Stimulated activated CD8-positive, alpha-beta memory T cell treated with anti-CD3 and anti-CD28 coated beads, Interleukin-15, amount 100 ng/mL, for 24 hours (primary cell): Measurements from ENCODE around the gene TSPYL1.
"Not testable (repeated sequence)": the region's sequence is repeated elsewhere in the genome, so short reads cannot be mapped to it uniquely, and the experiment has no call there.

Experiments
- DNase-seq: peaks from one replicate; pipeline ENCODE4 v3.0.0-alpha.2; 2020; ENCODE audit warnings: low read depth

The TSPYL1 gene

DNA sequence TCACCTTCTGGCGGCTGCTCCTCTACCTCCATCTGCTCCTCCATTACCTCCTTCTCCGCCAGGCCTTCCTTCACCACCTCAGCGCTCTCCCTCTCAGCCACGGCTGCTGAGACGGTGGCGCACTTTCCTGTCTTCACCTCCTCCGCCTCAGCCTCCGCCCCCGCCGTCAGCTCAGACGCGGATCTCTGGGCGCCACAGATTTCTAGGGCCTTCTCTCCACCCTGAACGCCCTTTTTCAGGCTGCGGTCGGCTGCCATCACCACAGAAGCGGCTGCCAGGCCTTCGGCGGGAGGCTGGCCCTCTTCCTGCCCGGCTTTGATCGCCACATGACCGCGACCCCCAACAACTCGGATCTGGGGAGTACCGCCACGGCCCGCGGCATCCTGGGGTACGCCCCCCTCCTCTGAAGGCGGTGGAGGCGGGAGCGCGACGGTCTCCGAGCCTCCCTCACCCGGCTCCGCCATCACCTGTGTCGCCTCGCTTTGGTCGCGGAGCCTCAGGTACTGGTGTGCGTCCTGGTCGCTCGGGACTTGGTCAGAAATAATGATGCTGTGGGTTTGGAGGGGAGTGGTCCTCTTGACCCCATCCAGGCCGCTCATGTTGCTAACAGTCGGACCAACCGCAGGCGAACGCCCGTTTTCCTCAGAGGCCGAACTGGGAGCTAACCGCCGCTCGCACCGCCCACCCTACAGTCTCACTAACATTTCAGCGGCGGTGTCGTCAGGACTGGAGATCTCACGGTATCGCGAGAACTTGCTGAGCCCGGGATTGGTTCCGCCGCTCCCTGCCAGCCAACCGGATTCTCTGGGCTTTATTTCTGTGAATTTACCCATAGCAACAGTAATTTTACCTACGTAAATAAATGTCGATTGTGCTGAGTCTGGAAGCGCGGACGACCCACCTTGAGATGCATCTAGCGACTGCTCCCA lies at the start of gene TSPYL1:
TSPYL1 (minus strand) TSS at position 699 of the 929 bp plus-strand sequence; CDS start at position 599, 100 bp downstream.
- peak; percentile 72 for DNase-seq

GRCh38 chr6:116329156-116329555 lies 49.4 kb upstream of the TSPYL1 start:
- no peak for DNase-seq

- DNase-seq = no peak
These were observed 48.8 kb upstream of the TSPYL1 start for GRCh38 chr6:116328528-116328903.

DNA sequence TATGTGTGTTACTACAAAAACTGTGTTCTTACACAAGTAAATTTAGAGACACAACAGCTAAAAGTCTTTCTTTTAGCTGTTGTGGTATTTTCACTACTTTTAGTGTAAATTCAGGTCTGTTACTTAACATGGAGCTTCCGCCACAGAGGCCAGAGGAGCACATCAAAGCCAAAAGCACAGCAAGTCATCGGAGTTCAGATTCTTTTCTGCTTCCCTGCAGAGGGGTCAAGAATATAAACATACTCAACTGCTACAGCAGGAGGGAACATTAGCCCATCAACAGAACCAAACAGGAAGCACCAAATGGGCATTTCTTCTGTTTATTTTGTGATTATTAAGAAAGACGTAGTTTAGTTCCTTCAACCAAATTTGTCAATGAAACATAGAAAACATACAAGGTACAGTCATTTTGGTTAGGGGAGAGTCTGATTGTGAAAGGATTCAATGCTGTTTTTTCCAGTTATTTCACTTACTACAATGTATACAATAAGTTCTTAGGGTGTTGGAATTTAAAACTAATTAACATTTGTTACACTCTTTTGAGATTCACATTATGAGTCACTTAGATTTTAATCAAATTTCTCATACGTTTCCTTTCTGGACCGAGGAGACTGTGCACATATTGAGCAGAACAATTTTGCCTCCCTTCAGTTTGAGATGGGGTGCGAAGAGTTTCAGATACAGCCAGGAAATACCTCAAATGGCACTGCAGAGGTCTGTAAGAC lies 48.2 kb upstream of the TSPYL1 start:
- DNase-seq = no peak

DNA sequence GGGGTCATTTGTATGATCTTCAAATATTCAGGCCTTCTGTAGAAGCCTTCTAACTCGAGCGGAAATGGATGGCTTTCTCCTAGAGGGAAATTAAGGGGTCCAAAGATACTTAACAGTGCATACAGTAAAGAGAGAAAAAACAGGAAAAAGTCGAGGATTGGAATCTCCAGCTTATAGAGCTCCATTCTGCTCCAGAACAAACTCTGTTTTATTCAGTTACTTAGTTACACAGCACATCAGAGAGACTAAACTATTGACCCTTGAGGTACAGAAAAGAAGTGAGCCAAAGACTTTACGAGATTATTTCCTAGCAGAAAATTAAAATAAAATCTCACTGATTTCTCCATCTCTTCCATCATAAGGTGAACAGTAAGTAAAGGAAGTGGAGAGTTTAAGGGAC lies 47.3 kb upstream of the TSPYL1 start:
- no peak for DNase-seq

GRCh38 chr6:116326181-116326671 lies 46.5 kb upstream of the TSPYL1 start:
- DNase-seq = no peak

GRCh38 chr6:116325634-116326132 lies 46.0 kb upstream of the TSPYL1 start:
- DNase-seq = not testable (repeated sequence)

GRCh38 chr6:116323863-116324262 lies 44.1 kb upstream of the TSPYL1 start:
- DNase-seq = no peak

DNA sequence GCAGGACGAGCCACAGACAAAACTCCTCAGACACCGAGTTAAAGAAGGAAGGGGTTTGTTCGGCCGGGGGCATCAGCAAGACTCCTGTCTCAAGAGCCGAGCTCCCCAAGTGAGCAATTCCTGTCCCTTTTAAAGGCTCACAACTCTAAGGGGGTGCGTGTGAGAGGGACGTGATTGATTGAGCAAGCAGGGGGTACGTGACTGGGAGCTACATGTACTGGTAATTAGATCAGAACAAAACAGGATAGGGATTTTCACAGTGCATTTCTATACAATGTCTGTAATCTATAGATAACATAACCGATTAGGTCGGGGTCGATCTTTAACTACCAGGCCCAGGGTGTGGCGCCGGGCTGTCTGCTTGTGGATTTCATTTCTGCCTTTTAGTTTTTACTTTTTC lies 42.2 kb upstream of the TSPYL1 start:
- not testable (repeated sequence) for DNase-seq

- DNase-seq = no peak
These were observed 37.2 kb upstream of the TSPYL1 start for GRCh38 chr6:116316772-116317467.

DNA sequence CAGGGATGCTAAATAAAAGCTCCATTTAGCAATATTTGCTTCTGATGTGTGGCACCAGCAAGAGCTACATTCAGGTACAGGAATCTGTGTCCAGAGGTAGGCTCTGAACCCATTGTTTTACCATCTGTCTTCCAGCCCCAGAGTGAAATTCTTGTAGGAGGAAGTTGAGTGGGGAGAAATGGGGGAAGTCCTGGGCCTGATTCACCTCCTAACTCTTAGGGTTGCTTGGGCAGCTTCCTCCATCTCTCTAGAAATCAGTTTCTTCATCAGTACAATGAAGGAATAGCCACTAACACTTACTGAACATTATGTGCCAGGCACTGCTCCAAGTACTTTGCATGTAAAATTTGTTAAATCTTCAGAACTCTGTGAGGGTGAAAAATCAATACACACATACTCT lies 35.1 kb upstream of the TSPYL1 start:
- no peak for DNase-seq

DNA sequence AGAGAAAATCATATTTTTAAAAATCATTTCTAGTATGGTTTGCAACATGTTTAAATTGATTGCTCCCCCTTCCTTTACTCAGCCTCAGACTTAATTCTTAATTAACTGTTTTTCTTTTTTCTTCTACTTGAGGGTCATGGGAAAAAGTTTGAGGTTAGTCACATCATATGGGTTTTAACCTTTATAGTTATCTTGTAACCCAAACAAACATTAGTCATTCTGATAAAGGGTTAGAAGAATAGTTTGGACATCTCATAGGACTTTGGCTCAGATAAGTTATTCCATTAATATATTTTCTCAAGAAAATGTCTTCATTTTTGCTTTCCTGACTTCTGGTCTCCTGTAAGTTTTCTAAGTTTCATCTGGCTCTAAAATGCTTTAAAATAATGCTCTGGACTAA lies 34.5 kb upstream of the TSPYL1 start:
- DNase-seq = no peak

DNA sequence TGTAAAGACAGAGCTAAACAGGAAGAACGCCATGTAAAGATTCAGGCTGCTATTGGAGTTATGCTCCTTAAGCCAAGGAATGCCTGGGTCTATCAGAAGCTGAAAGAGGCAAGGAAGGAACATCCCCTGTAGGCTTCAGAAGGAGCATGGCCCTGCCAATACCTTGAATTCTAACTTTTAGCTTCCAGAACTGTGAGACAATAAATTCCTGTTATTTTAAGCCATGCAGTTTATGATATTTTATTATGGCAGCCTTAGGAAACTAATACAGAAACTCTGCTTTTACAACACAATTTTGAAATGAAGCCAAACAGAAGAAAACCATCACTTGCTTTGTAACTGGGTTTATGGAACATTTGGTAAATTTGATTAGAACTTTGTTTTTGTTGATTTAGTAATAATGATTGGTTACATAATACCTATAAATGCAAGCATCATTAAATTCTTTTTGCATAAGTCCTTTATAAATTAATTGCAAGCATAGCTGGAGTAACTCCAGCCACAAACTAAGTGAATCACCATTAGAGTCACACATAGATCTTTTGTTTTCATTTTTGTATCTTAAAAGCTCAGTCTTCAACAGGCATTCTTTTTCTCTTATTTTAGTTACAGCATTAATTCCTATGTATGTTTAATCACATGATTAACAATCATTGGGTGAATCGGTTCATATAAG lies 33.5 kb upstream of the TSPYL1 start:
- no peak for DNase-seq

GRCh38 chr6:116309657-116310056 lies 29.9 kb upstream of the TSPYL1 start:
- no peak for DNase-seq

- DNase-seq = no peak
These were observed 29.3 kb upstream of the TSPYL1 start for GRCh38 chr6:116309001-116309400.

GRCh38 chr6:116307633-116308032 lies 27.9 kb upstream of the TSPYL1 start:
- no peak for DNase-seq

DNA sequence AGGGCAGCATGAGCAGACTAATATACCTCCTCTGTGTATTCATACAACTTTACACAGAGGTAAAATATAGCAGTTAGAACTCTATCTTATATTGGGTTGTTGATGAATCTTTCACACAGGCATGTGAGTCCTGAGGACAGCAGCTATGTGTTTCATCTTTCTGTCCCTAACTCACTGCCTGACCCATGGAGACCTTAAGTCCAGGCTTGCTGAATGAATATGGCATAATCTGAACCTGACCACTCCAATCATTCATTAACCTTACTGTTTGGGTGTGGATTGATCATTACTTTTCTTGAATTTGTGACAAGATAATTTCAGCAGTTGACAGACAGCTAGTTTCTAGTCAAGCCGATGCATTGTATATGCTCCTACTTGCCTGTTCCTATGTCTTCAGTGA lies 27.3 kb upstream of the TSPYL1 start:
- no peak for DNase-seq

DNA sequence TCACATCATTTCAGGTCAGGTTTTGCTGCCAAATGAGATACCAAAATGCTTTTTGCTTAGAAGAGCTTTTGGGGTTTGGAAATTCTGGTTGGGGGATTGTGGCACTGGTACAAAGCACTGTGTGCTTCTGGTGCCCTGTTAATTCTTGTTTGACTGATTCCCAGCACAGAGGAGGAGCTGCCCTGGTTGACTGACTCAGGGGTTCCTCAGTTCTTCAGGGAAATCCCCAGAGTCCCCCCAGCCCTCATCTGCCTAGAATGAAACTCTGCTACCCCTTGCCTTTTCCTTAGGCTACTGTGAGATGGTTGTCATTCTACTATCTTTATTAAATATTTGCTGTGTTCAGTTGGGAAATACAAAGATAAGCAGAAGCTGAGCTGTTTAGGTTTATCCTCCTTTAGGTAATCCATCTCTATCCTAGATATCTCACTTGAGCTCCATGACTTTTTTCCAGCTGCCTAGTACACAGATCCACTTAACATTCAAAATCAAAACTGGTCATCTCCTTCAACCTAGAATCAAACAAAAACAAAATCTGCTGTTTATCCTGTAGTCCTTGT lies 24.9 kb upstream of the TSPYL1 start:
- DNase-seq = no peak

GRCh38 chr6:116301104-116301503 lies 21.4 kb upstream of the TSPYL1 start:
- no peak for DNase-seq

DNA sequence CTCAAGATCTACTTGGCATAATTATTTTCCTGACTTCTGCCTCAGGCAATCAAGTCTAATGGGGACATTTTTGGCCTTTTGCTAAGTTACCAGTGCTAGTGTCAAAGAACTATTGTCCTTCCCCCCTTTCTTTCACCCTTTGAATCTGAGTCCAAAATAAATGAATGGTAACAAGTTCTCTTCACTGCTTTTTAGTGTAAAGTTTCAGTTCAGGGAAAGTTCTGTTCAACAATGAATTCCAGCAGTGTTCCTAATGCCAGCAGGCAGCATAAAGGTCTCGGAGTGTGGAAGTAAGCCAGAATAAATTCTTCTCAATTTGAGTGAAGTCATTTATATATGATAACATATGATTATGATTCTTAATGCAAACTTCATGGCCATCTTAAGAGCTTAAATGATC lies 20.8 kb upstream of the TSPYL1 start:
- DNase-seq = no peak

DNA sequence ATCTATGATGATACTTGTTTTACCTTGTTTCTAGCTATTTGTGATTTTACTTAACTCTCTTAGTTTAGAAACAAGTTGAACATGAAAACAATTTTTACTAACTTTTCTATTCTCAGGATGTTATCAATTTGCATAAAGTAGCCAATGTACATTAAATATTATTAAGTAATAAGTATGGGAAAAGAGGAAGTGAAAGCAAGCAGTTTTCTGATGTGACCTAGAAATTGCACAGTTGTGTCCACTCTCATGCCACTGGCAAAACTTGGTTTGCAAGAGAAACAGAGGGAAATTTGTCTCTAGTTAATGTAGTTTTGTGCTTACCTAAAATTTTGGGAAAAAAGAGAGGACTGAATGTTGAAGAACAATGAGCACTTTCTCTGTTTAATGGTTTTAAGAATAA lies 19.2 kb upstream of the TSPYL1 start:
- DNase-seq = no peak
